Panc1 (cell line): ENCODE results near the gene KRTAP4-5.

ENCODE experiments used
- CTCF ChIP-seq: fragments of 450-650 bp; IDR thresholded peaks from 2 replicates; pipeline ENCODE4 v1.5.1; 2017; ENCODE audit warnings: mild to moderate bottlenecking
- REST ChIP-seq, 2 experiments: IDR thresholded peaks; 2 replicates each; pipeline ENCODE4 v1.6.1; 2011 to 2012; ENCODE audit warnings: low read depth in 2 of 2, control low read depth in 1 of 2, low read length in 1 of 2, mild to moderate bottlenecking in 1 of 2, moderate library complexity in 1 of 2; ENCODE audit not compliant: insufficient read depth in 1 of 2

- TF ChIP-seq REST (IDR thresholded peaks at IDR 0.05; ENCODE audit: insufficient read depth in 1 of 2, low read depth in 2 of 2, low read length in 1 of 2) (no peak), CTCF (no peak)
Measured at GRCh38 chr17:41185001-41185400, 35.4 kb upstream of the KRTAP4-5 start.
